ENCODE data around the gene GRID2.

DNA sequence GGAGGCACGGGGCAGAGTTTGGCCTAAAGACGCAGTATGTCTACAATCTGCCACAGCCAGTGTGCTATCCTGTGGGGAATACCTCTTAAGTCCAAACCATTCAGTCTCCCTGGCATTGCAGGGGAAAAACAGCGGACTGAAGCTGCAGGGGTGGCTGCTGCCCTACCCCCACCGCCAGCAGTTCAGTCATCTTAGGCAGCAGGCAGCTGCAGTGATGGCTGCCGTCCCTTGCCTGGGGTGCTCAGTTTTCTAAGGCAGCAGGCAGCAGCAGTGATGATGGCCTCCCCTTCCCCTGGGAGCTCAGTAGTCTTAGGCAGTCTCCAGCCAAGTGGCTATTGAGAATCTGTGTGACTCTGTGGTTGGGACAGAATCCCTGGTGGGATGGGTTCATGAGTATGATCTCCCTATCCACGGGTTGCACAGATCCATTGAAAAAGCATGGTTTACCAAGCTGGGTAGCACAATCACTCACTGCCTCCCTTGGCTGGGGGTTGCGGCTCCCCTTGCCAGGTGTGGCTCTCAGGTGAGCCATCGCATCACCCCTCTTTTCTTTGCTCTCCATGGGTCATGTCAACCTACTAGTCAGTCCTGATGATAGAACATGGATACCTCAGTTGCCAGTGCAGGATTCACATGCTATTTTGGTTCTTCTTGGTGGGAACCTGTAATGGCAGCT is 48.9 kb upstream of the GRID2 start:
- TF ChIP-seq, protein P1, sequence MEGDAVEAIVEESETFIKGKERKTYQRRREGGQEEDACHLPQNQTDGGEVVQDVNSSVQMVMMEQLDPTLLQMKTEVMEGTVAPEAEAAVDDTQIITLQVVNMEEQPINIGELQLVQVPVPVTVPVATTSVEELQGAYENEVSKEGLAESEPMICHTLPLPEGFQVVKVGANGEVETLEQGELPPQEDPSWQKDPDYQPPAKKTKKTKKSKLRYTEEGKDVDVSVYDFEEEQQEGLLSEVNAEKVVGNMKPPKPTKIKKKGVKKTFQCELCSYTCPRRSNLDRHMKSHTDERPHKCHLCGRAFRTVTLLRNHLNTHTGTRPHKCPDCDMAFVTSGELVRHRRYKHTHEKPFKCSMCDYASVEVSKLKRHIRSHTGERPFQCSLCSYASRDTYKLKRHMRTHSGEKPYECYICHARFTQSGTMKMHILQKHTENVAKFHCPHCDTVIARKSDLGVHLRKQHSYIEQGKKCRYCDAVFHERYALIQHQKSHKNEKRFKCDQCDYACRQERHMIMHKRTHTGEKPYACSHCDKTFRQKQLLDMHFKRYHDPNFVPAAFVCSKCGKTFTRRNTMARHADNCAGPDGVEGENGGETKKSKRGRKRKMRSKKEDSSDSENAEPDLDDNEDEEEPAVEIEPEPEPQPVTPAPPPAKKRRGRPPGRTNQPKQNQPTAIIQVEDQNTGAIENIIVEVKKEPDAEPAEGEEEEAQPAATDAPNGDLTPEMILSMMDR (IDR thresholded peaks at IDR 0.05) = no peak
- TF ChIP-seq ZFX (IDR thresholded peaks at IDR 0.05; ENCODE audit: borderline replicate concordance) = no peak
